GM23338 (cell line): ENCODE results near the gene CNOT6. TPM values are rescaled to one million over a fixed set of nuclear protein-coding genes. Genes with fewer than 3 reads are reported as not detected.

Source experiments
- ATAC-seq: fragments of 200-7000 bp; cut with Tn5 transposase; 3 replicates; pipeline ENCODE4 v1.9.1; 2020
- DNase-seq: peaks from one replicate; pipeline ENCODE4 v3.0.0-alpha.2; 2015; ENCODE audit warnings: low spot score
- H2AFZ ChIP-seq: fragments of 200-600 bp; sonication (generic); 2 replicates; pipeline ENCODE4 v1.8.0; 2016; ENCODE audit warnings: antibody characterized with exemption, mild to moderate bottlenecking, moderate library complexity
- H3F3A ChIP-seq: fragments of 200-600 bp; sonication (generic); replicated peaks from 2 replicates; pipeline ENCODE4 v1.8.0; 2017; ENCODE audit warnings: antibody characterized with exemption, mixed run types, low read depth
- H3K27ac ChIP-seq: fragments of 200-600 bp; sonication (generic); 2 replicates; pipeline ENCODE4 v1.6.1; 2016; ENCODE audit warnings: low read depth
- H3K27me3 ChIP-seq: fragments of 200-600 bp; sonication (generic); 2 replicates; pipeline ENCODE4 v1.8.0; 2016; ENCODE audit warnings: mild to moderate bottlenecking, mixed run types, moderate library complexity; ENCODE audit not compliant: insufficient read depth
- H3K36me3 ChIP-seq: fragments of 200-600 bp; sonication (generic); 2 replicates; pipeline ENCODE4 v1.8.0; 2016; ENCODE audit warnings: mild to moderate bottlenecking; ENCODE audit not compliant: insufficient read depth
- H3K4me1 ChIP-seq: fragments of 200-600 bp; sonication (generic); 2 replicates; pipeline ENCODE4 v1.8.0; 2016; ENCODE audit warnings: mild to moderate bottlenecking, moderate library complexity; ENCODE audit not compliant: insufficient read depth
- H3K4me2 ChIP-seq: fragments of 200-600 bp; sonication (generic); 2 replicates; pipeline ENCODE4 v1.7.1; 2017; ENCODE audit warnings: mixed run types
- H3K4me3 ChIP-seq: fragments of 200-600 bp; sonication (generic); 2 replicates; pipeline ENCODE4 v1.6.1; 2016; ENCODE audit warnings: mixed run types
- H3K79me2 ChIP-seq: fragments of 200-600 bp; sonication (generic); replicated peaks from 2 replicates; pipeline ENCODE4 v1.8.0; 2017; ENCODE audit warnings: mild to moderate bottlenecking; ENCODE audit not compliant: insufficient read depth
- H3K9me2 ChIP-seq: fragments of 200-600 bp; sonication (generic); 2 replicates; pipeline ENCODE4 v1.8.0; 2017; ENCODE audit not compliant: insufficient read depth
- H4K20me1 ChIP-seq: fragments of 200-600 bp; sonication (generic); replicated peaks from 2 replicates; pipeline ENCODE4 v1.8.0; 2017; ENCODE audit warnings: mild to moderate bottlenecking; ENCODE audit not compliant: insufficient read depth
- H3K27ac Mint-ChIP-seq: 2 replicates; pipeline ENCODE4 v1.8.0; 2020; ENCODE audit warnings: inconsistent platforms, mild to moderate bottlenecking, moderate library complexity, mixed read lengths
- H3K27me3 Mint-ChIP-seq: 3 replicates; pipeline ENCODE4 v1.8.0; 2022; ENCODE audit warnings: low read depth, mild to moderate bottlenecking, moderate library complexity, mixed read lengths, inconsistent platforms; ENCODE audit not compliant: insufficient read depth, poor library complexity
- H3K36me3 Mint-ChIP-seq: 3 replicates; pipeline ENCODE4 v1.8.0; 2021; ENCODE audit warnings: low read depth, mild to moderate bottlenecking, inconsistent platforms, moderate library complexity, mixed read lengths
- H3K4me1 Mint-ChIP-seq: 3 replicates; pipeline ENCODE4 v1.8.0; 2020; ENCODE audit warnings: mild to moderate bottlenecking, inconsistent platforms, mixed read lengths
- H3K4me3 Mint-ChIP-seq: 3 replicates; pipeline ENCODE4 v1.8.0; 2021; ENCODE audit warnings: moderate library complexity, mild to moderate bottlenecking, inconsistent platforms, mixed read lengths
- H3K9me3 Mint-ChIP-seq: 3 replicates; pipeline ENCODE4 v1.8.0; 2020; ENCODE audit warnings: moderate library complexity, mild to moderate bottlenecking, inconsistent platforms, mixed read lengths
- CREB1 ChIP-seq: fragments of 250-450 bp; sonication (Bioruptor Pico); IDR thresholded peaks from 2 replicates; pipeline ENCODE4 v1.5.0; 2020; ENCODE audit warnings: low read depth, mild to moderate bottlenecking, moderate library complexity
- CTCF ChIP-seq, 2 experiments: fragments of 200-600 bp in 1 of 2; sonication (generic) in 1 of 2; conservative IDR thresholded peaks; 2 replicates each; pipeline versions ENCODE4 v1.5.1 to v1.6.1; 2016 to 2017; ENCODE audit warnings: antibody characterized with exemption in 2 of 2, low read depth in 2 of 2, mild to moderate bottlenecking in 2 of 2, moderate library complexity in 1 of 2
- ETS1 ChIP-seq: IDR thresholded peaks from 2 replicates; pipeline ENCODE4 v1.6.1; 2016; ENCODE audit warnings: antibody characterized with exemption
- EZH2 ChIP-seq: fragments of 200-600 bp; sonication (generic); IDR thresholded peaks from one replicate; pipeline ENCODE4 v1.8.0; 2017; ENCODE audit warnings: antibody characterized with exemption, mild to moderate bottlenecking, low read depth; ENCODE audit not compliant: unreplicated experiment
- EZH2phosphoT487 ChIP-seq: fragments of 200-600 bp; sonication (generic); IDR thresholded peaks from one replicate; pipeline ENCODE4 v1.8.1; 2018; ENCODE audit warnings: antibody characterized with exemption; ENCODE audit not compliant: unreplicated experiment
- JUNB ChIP-seq: IDR thresholded peaks from one replicate; pipeline ENCODE4 v1.6.1; 2016; ENCODE audit warnings: antibody characterized with exemption; ENCODE audit not compliant: unreplicated experiment
- NANOG ChIP-seq: IDR thresholded peaks from 2 replicates; pipeline ENCODE4 v1.6.1; 2016; ENCODE audit warnings: antibody characterized with exemption, borderline replicate concordance
- POLR2AphosphoS5 ChIP-seq: IDR thresholded peaks from 2 replicates; pipeline ENCODE4 v1.6.1; 2016; ENCODE audit warnings: antibody characterized with exemption, low read depth
- REST ChIP-seq: IDR thresholded peaks from one replicate; pipeline ENCODE4 v1.6.1; 2018; ENCODE audit warnings: antibody characterized with exemption; ENCODE audit not compliant: unreplicated experiment
- STAT1 ChIP-seq: IDR thresholded peaks from one replicate; pipeline ENCODE4 v1.6.1; 2016; ENCODE audit warnings: antibody characterized with exemption; ENCODE audit not compliant: unreplicated experiment
- ZNF114 ChIP-seq: fragments of 250-450 bp; sonication (Bioruptor Pico); IDR thresholded peaks from 2 replicates; pipeline ENCODE4 v1.5.0; 2020; ENCODE audit warnings: mild to moderate bottlenecking, moderate library complexity
- ZNF331 ChIP-seq: fragments of 250-450 bp; sonication (Bioruptor Pico); IDR thresholded peaks from 2 replicates; pipeline ENCODE4 v1.5.0; 2020; ENCODE audit warnings: low read depth, mild to moderate bottlenecking, moderate library complexity
- ZNF462 ChIP-seq: fragments of 250-450 bp; sonication (Bioruptor Pico); IDR thresholded peaks from 2 replicates; pipeline ENCODE4 v1.5.0; 2020; ENCODE audit warnings: mild to moderate bottlenecking, moderate library complexity
- polyA plus RNA-seq: library from polyadenylated mRNA; unstranded; fragments of >200 nt; fragmentation: Nextera tagmentation; extraction: Ambion mirVana; gene quantifications from 2 replicates; pipeline ENCODE4 v1.2.1, GENCODE V29; 2016
- total RNA-seq: library from RNA; depleted of rRNA; stranded (reverse); fragments of >200 nt; shearing (Covaris generic); gene quantifications from 2 replicates; pipeline ENCODE4 v1.2.3, GENCODE V29; 2014

The CNOT6 gene
- total and polyA plus RNA-seq, 2 experiments from 2014 or later = 14.6 to 38.7 TPM

GRCh38 chr5:180618829-180619562, 124.8 kb downstream of the CNOT6 start:
- Mint-ChIP-seq H3K4me1 (peaks cover 5% of the 10 kb centered on the region; the same call in 2 of the 3 replicates), H3K27ac (no peak overlapping the region), H3K27me3 (peaks cover 15% of the 10 kb centered on the region), H3K4me3 (peak overlapping the region; percentile 69), H3K9me3 (no peaks in the 10 kb centered on the region; the same call in 2 of the 3 replicates), H3K36me3 (peaks cover 3% of the 10 kb centered on the region; the same call in 1 of the 3 replicates)
- H3K27ac ChIP-seq = no peak overlapping the region
- H3K4me2 ChIP-seq = peak overlapping the region; percentile 87
- H3K79me2 ChIP-seq = no peaks in the 10 kb centered on the region
- H3K27me3 ChIP-seq = peaks cover 9% of the 10 kb centered on the region; the same call in 1 of the 2 replicates
- DNase-seq = peak; percentile 83
- H3K4me1 ChIP-seq = no peaks in the 10 kb centered on the region
- no peak for TF ChIP-seq STAT1
- TF ChIP-seq NANOG = no peak
- no peak for TF ChIP-seq ZNF331 (CRISPR knock-in tag)
- no peak for TF ChIP-seq EZH2phosphoT487
- TF ChIP-seq CREB1 = no peak
- TF ChIP-seq ZNF462 (CRISPR knock-in tag) = no peak
- TF ChIP-seq CTCF (conservative IDR thresholded peaks at IDR 0.05; ENCODE audit: low read depth in 2 of 2) = peak; percentile 41 to 78
- no peak for TF ChIP-seq ETS1
- TF ChIP-seq POLR2AphosphoS5 = no peak
- TF ChIP-seq EZH2 = peak; percentile 12
- TF ChIP-seq ZNF114 (CRISPR knock-in tag) = no peak
- no peak for TF ChIP-seq JUNB
- no peak for TF ChIP-seq REST
- no peaks in the 10 kb centered on the region for H4K20me1 ChIP-seq
- H3F3A ChIP-seq = no peaks in the 10 kb centered on the region
- peak overlapping the region; percentile 71 for H3K4me3 ChIP-seq
- H2AFZ ChIP-seq = peak overlapping the region; percentile 87
- ATAC-seq = peak; percentile 78
- no peaks in the 10 kb centered on the region for H3K9me2 ChIP-seq
- H3K36me3 ChIP-seq = no peaks in the 10 kb centered on the region
